SU-DHL-6 (cell line): ENCODE data around the gene PTPRG.

Experiments
- CTCF ChIP-seq: fragments of 200-600 bp; sonication (generic); IDR thresholded peaks from one replicate; pipeline ENCODE4 v1.5.1; 2017; ENCODE audit warnings: antibody characterized with exemption, mild to moderate bottlenecking, low read length, moderate library complexity; ENCODE audit not compliant: insufficient read depth, poor library complexity, severe bottlenecking
- EZH2phosphoT487 ChIP-seq: fragments of 200-600 bp; sonication (generic), shearing (Covaris generic); conservative IDR thresholded peaks from 2 replicates; pipeline ENCODE4 v1.6.1; 2018; ENCODE audit warnings: mild to moderate bottlenecking, antibody characterized with exemption, low read length, moderate library complexity, mixed read lengths

DNA sequence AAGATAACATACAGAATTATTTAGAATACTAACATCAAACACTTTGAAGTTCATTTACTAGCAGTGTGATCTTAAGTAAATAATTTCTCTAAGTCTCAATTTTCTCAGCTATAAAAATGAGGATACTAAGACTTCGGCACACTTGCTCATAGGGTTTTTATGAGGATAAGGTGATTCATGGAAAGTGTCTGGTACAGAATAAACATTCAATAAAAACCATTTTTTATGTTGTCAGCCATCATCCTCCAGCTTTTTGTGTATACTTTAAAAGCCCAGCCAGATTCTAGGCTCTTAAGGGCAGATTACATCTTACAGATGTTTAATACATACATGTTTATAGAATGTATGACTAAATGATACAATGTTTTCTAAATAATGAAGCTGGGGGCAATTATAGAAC lies 755.2 kb downstream of the PTPRG start:
- no peak for TF ChIP-seq CTCF
- TF ChIP-seq EZH2phosphoT487: no peak
